IPS-NIHi7 (cell line): ENCODE results near the gene IPO11.
"Not testable (repeated sequence)": the region's sequence is repeated elsewhere in the genome, so short reads cannot be mapped to it uniquely, and the experiment has no call there.

ENCODE experiments used
- DNase-seq: peaks from one replicate; pipeline ENCODE4 v3.0.0; 2012; ENCODE audit warnings: mixed read lengths; ENCODE audit errors: extremely low spot score

Gene IPO11

GRCh38 chr5:62513085-62513484, 100.5 kb downstream of the IPO11 start:
- DNase-seq: not testable (repeated sequence)

- DNase-seq: no peak
Observed at GRCh38 chr5:62514510-62515119, 102.1 kb downstream of the IPO11 start.

GRCh38 chr5:62520812-62521211, 108.2 kb downstream of the IPO11 start:
- not testable (repeated sequence) for DNase-seq

- DNase-seq: no peak
Observed at GRCh38 chr5:62521319-62521718, 108.8 kb downstream of the IPO11 start.

- peak; percentile 10 for DNase-seq
Observed at GRCh38 chr5:62522811-62523210, 110.2 kb downstream of the IPO11 start.

- DNase-seq: no peak
Observed at GRCh38 chr5:62533597-62533996, 121.0 kb downstream of the IPO11 start.

- DNase-seq: no peak
Observed at GRCh38 chr5:62534461-62535236, 122.1 kb downstream of the IPO11 start.

GRCh38 chr5:62536232-62536631, 123.7 kb downstream of the IPO11 start:
- no peak for DNase-seq

GRCh38 chr5:62536783-62537182, 124.2 kb downstream of the IPO11 start:
- DNase-seq: no peak

GRCh38 chr5:62538017-62538942, 125.7 kb downstream of the IPO11 start:
- no peak for DNase-seq

- DNase-seq: no peak
Observed at GRCh38 chr5:62542720-62543119, 130.2 kb downstream of the IPO11 start.

- no peak for DNase-seq
Observed at GRCh38 chr5:62547945-62548630, 135.5 kb downstream of the IPO11 start.

- no peak for DNase-seq
Observed at GRCh38 chr5:62550103-62550502, 137.5 kb downstream of the IPO11 start.

GRCh38 chr5:62555930-62556329, 143.4 kb downstream of the IPO11 start:
- DNase-seq: no peak

GRCh38 chr5:62558941-62559340, 146.4 kb downstream of the IPO11 start:
- DNase-seq: no peak

GRCh38 chr5:62560786-62561185, 148.2 kb downstream of the IPO11 start:
- DNase-seq: no peak

- DNase-seq: no peak
Observed at GRCh38 chr5:62561896-62562295, 149.3 kb downstream of the IPO11 start.

- DNase-seq: no peak
Observed at GRCh38 chr5:62562867-62563266, 150.3 kb downstream of the IPO11 start.

- DNase-seq: no peak
Observed at GRCh38 chr5:62564101-62564500, 151.5 kb downstream of the IPO11 start.

- DNase-seq: not testable (repeated sequence)
Observed at GRCh38 chr5:62565740-62566139, 153.2 kb downstream of the IPO11 start.

- no peak for DNase-seq
Observed at GRCh38 chr5:62568143-62568542, 155.6 kb downstream of the IPO11 start.
